22Rv1 (cell line): ENCODE data around the gene FBRSL1.

Experiments used
- H3K27ac ChIP-seq: fragments of 450-650 bp; 2 replicates; pipeline ENCODE4 v1.5.1; 2017
- ZFX ChIP-seq: fragments of 450-650 bp; IDR thresholded peaks from 2 replicates; pipeline ENCODE4 v1.6.1; 2017; ENCODE audit warnings: antibody characterized with exemption, borderline replicate concordance
- TF ChIP-seq, protein P1 (sequence below): fragments of 450-650 bp; IDR thresholded peaks from 2 replicates; pipeline ENCODE4 v1.5.1; 2017; ENCODE audit warnings: mild to moderate bottlenecking

Gene FBRSL1

DNA sequence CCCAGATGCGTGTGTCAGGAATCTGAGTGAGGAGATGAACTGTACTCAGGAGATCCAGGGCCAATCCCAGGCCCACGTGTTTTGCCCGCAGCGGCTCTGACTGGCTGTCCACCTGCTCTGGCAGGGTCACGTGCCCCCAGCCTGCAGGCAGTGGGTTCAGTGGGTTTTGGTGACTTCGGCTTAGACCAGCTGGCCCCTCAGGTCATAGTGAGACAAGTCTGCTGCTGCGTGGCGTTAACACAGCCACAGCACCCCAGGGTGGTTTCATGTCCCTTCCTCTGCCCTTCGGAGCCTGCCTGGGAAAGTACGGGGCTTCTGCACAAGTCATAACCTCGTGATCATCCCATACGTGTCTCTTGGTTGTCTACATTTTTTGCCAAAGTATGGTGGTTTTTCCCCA lies 2.6 kb downstream of the FBRSL1 start:
- H3K27ac ChIP-seq: peak overlapping the region; percentile 81
- no peak for TF ChIP-seq ZFX
- TF ChIP-seq, protein P1, sequence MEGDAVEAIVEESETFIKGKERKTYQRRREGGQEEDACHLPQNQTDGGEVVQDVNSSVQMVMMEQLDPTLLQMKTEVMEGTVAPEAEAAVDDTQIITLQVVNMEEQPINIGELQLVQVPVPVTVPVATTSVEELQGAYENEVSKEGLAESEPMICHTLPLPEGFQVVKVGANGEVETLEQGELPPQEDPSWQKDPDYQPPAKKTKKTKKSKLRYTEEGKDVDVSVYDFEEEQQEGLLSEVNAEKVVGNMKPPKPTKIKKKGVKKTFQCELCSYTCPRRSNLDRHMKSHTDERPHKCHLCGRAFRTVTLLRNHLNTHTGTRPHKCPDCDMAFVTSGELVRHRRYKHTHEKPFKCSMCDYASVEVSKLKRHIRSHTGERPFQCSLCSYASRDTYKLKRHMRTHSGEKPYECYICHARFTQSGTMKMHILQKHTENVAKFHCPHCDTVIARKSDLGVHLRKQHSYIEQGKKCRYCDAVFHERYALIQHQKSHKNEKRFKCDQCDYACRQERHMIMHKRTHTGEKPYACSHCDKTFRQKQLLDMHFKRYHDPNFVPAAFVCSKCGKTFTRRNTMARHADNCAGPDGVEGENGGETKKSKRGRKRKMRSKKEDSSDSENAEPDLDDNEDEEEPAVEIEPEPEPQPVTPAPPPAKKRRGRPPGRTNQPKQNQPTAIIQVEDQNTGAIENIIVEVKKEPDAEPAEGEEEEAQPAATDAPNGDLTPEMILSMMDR: no peak

DNA sequence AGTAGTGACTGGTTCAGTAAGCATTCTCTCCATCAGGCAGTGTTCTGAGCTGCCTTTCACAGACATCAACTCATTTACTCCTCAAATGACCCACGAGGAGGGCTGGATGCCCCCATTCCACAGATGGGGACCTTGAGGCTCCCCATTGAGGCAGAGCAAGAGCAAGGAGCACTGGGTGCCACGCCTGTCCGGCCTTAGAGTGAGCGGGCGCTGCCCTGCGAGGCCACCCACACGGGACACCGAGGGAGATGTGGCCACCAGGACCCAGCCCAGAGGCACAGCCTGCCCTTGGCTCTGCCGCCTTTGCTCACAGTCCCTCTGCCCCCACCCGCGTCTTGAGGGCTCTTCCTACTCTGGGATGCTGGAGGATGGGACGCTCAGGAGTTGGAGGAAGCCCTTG lies 3.0 kb downstream of the FBRSL1 start:
- peak overlapping the region; percentile 81 for H3K27ac ChIP-seq
- TF ChIP-seq, protein P1: no peak
- no peak for TF ChIP-seq ZFX

DNA sequence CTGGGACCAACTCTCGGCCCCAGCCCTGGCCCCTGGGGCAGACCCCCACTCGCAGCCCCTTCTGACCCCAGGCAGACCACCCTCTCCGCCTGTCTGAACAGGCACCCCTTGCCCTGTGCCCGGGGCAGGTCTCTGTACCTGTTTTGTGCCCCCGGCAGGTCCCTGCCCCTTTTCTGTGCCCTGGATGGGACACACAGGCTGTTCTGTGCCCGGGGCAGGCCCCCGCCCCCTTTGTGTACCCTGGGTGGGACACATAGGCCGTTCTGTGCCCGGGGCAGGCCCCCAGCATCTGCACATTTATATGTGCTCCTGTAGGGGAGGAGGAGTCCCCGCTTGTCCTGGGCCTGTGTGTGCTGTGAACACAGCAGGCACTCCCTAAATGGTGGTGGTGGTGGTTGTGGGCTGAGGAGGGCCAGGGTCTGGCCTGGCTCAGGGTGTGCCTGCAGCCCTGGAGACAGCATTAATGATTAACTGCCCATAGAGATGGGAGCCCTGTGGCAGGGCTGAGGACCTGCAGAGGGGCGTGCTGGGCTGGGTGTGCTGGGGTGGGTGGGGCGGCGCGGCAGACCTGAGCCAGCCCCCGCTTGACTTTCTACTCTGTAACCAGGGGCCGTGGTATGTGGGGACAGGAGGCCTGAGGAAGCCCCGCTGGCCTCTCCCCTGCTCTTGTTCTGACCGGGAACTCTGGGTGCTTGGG lies 3.7 kb downstream of the FBRSL1 start:
- peak overlapping the region; percentile 81 for H3K27ac ChIP-seq
- TF ChIP-seq, protein P1: no peak
- TF ChIP-seq ZFX: no peak

DNA sequence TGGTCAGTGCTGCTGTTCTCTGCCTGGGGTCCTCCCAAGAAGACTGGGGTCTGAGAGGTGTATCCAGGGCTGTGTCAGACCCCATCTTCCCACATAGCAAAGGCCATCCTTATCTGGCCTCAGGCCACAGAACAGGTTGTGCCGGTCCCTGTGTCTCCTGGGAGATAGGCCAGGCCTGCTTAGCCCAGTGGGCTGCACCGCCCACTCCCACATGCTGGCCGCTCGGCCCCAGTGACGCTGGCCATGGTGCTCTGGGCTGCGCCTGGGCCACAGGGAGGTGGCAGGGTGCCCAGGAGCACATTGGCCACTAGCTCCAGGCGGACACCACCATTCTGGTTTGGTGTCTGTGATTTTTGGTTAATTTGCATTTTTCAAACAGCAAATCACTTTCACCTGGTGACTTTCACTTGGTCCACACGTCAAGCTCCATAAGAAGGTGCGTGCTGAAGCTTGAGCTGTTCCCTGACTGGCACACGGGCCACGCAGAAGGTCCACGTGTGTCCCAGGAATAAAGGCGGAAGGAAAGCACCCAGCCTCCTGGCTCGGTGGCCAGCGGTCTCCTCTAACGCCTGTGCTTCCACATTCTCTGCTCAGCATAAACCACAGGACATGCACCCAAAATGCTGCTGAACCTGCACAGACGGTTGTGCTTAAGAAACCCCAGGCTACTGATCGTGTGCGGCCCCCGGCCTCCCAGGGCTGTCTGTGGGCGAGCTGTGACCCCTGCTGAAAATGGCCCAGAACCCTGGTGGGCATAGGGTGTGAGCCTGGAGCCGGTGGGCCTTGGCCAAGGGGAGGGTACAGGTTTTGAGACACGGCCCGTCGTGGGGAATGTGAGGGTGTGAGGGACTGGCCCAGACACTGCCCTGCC lies 4.6 kb downstream of the FBRSL1 start:
- no peak for TF ChIP-seq ZFX
- TF ChIP-seq, protein P1: no peak
- H3K27ac ChIP-seq: peak overlapping the region; percentile 81

DNA sequence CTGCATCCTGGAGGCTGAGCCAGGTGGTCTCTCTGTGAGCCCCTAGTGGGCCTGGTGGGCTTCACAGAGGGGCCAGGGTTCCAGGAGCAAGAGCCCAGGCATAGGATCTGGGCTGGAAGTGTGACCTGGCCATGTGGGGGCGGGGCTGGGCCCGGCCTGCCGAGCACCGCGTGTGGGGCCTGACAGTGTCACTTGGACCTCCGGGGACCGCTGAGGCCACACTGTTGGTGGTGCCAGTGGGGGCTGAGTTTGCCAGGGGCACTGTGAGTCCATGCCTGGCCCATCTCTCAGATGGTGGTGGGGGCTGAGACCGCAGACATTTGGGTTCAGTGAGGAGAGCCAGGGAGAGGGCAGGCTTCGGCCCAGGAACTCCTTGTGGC lies 5.2 kb downstream of the FBRSL1 start:
- H3K27ac ChIP-seq: peak overlapping the region; percentile 81

DNA sequence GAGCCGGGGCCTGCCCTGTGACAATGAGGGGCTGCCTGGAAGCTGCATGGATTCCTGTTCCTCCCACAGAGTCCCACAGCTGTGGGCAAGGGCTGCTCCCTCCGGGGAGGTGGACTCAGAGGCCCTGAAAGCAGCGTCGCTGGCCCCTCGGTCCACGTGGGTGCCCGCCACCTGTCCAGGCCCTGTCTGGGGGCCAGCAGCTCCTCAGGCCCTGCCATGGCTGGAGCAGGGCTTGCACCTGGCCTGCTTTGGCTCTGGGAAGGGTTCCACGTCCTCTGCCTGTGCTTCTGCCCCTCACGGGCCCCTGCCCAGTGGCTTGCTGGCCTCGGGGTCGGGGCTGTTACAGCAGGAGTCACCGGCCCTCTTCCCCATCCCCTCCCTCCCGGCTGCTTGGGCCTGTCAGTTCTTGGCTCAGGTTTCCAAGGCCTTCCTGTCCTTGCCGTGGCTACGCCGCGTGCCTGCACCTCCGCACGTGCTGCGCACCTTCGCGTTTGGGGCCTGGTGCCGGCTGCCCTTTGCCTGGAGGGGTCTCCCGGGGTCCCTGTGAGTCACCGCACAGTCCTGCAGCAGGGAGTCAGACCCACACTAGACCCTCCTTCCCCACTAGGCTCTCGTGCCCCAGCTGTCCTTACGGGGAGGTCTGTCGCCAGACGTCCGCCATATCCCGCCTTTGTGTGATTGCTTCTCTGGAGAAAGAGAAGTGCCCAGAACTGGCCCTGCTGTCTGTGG lies 5.8 kb downstream of the FBRSL1 start:
- H3K27ac ChIP-seq: peak overlapping the region; percentile 81

More for the DNA sequence above, 5.2 kb downstream of the FBRSL1 start:
- TF ChIP-seq ZFX: no peak
- TF ChIP-seq, protein P1: no peak

More for the DNA sequence above, 5.8 kb downstream of the FBRSL1 start:
- no peak for TF ChIP-seq ZFX
- TF ChIP-seq, protein P1: no peak
